KMS-11 (cell line): ENCODE measurements around the gene NRP1.

Experiments
- H2AFZ ChIP-seq: fragments of 200-600 bp; sonication (generic); 2 replicates; pipeline ENCODE4 v1.6.1; 2016; ENCODE audit warnings: antibody characterized with exemption, mixed run types, low read depth
- H3K27ac ChIP-seq: fragments of 200-600 bp; sonication (generic); 2 replicates; pipeline ENCODE4 v1.6.1; 2016; ENCODE audit warnings: mild to moderate bottlenecking, mixed run types
- H3K27me3 ChIP-seq: fragments of 200-600 bp; sonication (generic); 2 replicates; pipeline ENCODE4 v1.6.1; 2017; ENCODE audit warnings: mild to moderate bottlenecking, low read depth, mixed run types, moderate library complexity; ENCODE audit not compliant: insufficient read depth
- H3K36me3 ChIP-seq: fragments of 200-600 bp; sonication (generic); 2 replicates; pipeline ENCODE4 v1.6.1; 2017; ENCODE audit warnings: mild to moderate bottlenecking, mixed run types; ENCODE audit not compliant: insufficient read depth
- H3K4me1 ChIP-seq: fragments of 200-600 bp; sonication (generic); 2 replicates; pipeline ENCODE4 v1.6.1; 2016; ENCODE audit warnings: mild to moderate bottlenecking, low read depth, mixed run types; ENCODE audit not compliant: poor library complexity, severe bottlenecking
- H3K4me2 ChIP-seq: fragments of 200-600 bp; sonication (generic); 2 replicates; pipeline ENCODE4 v1.7.0; 2016; ENCODE audit warnings: mild to moderate bottlenecking, mixed run types
- H3K4me3 ChIP-seq: fragments of 200-600 bp; sonication (generic); IDR thresholded peaks from 2 replicates; pipeline ENCODE4 v1.6.1; 2017; ENCODE audit warnings: low read depth, low read length, mixed read lengths; ENCODE audit not compliant: insufficient read depth
- H3K79me2 ChIP-seq: fragments of 200-600 bp; sonication (generic); 2 replicates; pipeline ENCODE4 v1.6.1; 2016; ENCODE audit warnings: low read depth, mixed run types; ENCODE audit not compliant: insufficient read depth
- H3K9ac ChIP-seq: fragments of 200-600 bp; sonication (generic); 2 replicates; pipeline ENCODE4 v1.6.1; 2016; ENCODE audit warnings: mild to moderate bottlenecking, mixed run types
- H4K20me1 ChIP-seq: fragments of 200-600 bp; sonication (generic); 2 replicates; pipeline ENCODE4 v1.6.1; 2016; ENCODE audit warnings: mild to moderate bottlenecking, mixed run types; ENCODE audit not compliant: insufficient read depth
- TF ChIP-seq, protein P1 (sequence below): fragments of 200-600 bp; sonication (generic); conservative IDR thresholded peaks from 2 replicates; pipeline ENCODE4 v1.6.1; 2017; ENCODE audit warnings: low read depth, mild to moderate bottlenecking, antibody characterized with exemption, low read length, moderate library complexity, mixed read lengths

NRP1 gene

DNA sequence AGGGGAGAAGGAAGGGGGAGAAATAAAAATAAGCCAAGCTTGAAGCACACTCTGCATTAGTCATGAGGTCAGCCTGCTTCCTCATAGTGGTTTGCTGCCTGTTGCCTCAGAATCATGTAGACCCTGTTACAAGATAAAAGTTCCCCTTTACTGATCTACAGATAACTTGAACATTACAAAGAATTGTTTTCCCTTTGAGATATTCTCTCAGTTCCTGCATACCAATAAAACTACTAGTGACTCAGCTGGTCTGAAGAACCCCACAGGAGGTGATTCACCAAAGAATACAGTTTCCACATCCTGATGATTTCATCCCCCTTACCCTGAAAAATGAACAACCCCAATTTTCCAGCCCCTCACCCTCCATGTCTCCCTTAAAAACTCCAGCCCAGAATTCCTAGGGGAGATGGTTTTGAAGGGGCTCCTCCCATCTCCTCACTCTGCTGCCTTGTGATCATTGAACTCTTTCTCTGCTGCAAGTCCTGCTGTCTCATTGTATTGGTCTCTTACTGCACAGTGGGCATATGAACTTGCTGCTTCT, 31.5 kb upstream of the NRP1 start:
- H3K79me2 ChIP-seq = no peaks in the 10 kb centered on the region
- TF ChIP-seq, protein P1, sequence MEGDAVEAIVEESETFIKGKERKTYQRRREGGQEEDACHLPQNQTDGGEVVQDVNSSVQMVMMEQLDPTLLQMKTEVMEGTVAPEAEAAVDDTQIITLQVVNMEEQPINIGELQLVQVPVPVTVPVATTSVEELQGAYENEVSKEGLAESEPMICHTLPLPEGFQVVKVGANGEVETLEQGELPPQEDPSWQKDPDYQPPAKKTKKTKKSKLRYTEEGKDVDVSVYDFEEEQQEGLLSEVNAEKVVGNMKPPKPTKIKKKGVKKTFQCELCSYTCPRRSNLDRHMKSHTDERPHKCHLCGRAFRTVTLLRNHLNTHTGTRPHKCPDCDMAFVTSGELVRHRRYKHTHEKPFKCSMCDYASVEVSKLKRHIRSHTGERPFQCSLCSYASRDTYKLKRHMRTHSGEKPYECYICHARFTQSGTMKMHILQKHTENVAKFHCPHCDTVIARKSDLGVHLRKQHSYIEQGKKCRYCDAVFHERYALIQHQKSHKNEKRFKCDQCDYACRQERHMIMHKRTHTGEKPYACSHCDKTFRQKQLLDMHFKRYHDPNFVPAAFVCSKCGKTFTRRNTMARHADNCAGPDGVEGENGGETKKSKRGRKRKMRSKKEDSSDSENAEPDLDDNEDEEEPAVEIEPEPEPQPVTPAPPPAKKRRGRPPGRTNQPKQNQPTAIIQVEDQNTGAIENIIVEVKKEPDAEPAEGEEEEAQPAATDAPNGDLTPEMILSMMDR = no peak
- no peaks in the 10 kb centered on the region for H4K20me1 ChIP-seq
- H3K36me3 ChIP-seq = no peaks in the 10 kb centered on the region
- H3K4me3 ChIP-seq = no peak overlapping the region
- no peaks in the 10 kb centered on the region for H3K4me1 ChIP-seq
- H3K4me2 ChIP-seq = no peak overlapping the region
- no peak overlapping the region for H2AFZ ChIP-seq
- H3K27ac ChIP-seq = no peak overlapping the region
- H3K27me3 ChIP-seq = no peaks in the 10 kb centered on the region
- H3K9ac ChIP-seq = no peak overlapping the region

DNA sequence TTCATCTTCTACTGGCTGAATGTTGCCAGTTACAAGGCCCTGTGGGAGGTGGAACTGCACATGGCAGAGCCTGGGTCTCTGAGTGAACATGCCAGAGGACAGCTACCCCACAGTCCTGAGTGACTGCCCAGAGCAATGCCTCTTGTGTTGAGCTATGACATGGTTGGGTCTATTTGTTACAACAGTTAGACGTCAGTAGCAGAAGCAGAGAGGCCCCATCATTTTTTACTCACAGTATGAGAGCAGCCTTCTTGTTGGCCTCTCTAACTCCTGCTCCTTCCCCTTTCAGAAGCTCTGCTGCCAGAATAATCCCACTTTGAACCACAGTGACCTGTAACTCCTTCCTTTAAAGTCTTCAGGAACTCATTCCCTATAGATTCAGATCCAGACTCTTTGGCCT, 30.8 kb upstream of the NRP1 start:
- Histone ChIP-seq H3K27ac (no peak overlapping the region), H3K36me3 (no peaks in the 10 kb centered on the region), H3K4me2 (no peak overlapping the region), H4K20me1 (no peaks in the 10 kb centered on the region), H3K4me3 (no peak overlapping the region), H3K4me1 (no peaks in the 10 kb centered on the region), H2AFZ (no peak overlapping the region), H3K27me3 (no peaks in the 10 kb centered on the region), H3K9ac (no peak overlapping the region), H3K79me2 (no peaks in the 10 kb centered on the region)
- TF ChIP-seq, protein P1 = no peak

DNA sequence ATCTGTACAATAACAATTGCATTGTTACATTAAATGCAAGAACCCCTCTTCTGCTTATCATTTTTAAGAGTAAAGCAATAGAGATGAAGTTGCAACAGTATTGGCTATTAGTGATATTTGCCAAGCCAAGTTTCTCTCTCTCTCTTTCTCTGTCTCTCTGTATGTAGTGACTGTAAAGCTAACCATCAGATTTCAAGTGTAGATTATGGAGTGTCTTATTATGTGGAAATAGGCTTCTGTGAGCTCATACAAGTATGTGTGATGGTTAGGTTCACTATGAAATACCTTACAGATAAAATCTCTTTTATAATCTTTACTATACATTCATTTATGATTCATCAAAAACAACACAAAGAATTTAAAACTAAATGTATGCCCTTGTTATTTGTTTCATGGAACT, 28.6 kb upstream of the NRP1 start:
- H3K36me3 ChIP-seq = no peaks in the 10 kb centered on the region
- H3K4me1 ChIP-seq = no peaks in the 10 kb centered on the region
- no peak overlapping the region for H3K4me3 ChIP-seq
- no peak overlapping the region for H2AFZ ChIP-seq
- no peaks in the 10 kb centered on the region for H4K20me1 ChIP-seq
- no peak overlapping the region for H3K9ac ChIP-seq
- H3K4me2 ChIP-seq = no peak overlapping the region
- no peaks in the 10 kb centered on the region for H3K79me2 ChIP-seq
- H3K27ac ChIP-seq = no peak overlapping the region
- TF ChIP-seq, protein P1 = no peak
- H3K27me3 ChIP-seq = no peaks in the 10 kb centered on the region

DNA sequence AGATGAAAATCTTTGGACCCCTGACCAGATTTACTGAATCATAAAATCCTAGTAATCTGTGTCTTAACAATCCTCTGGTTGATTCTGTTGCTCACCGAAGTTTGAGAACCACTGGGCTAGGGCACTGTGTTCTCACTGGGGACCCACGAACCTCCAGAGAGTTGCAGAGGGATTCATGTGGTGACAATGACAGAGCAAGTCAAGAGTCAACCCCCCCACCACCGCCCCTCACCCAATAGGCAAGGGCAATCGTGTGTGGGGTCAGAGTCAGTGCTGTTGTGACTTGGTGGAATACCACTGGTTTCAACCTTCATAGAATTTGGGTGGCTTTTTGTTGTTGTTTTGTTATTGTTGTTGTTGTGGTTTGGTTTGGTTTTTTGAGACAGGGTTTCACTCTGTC, 23.5 kb upstream of the NRP1 start:
- H3K27me3 ChIP-seq = no peaks in the 10 kb centered on the region
- no peaks in the 10 kb centered on the region for H3K4me1 ChIP-seq
- no peaks in the 10 kb centered on the region for H3K36me3 ChIP-seq
- no peak overlapping the region for H3K4me2 ChIP-seq
- H3K9ac ChIP-seq = no peak overlapping the region
- TF ChIP-seq, protein P1 = no peak
- no peak overlapping the region for H2AFZ ChIP-seq
- H3K27ac ChIP-seq = no peak overlapping the region
- no peak overlapping the region for H3K4me3 ChIP-seq
- H4K20me1 ChIP-seq = no peaks in the 10 kb centered on the region
- H3K79me2 ChIP-seq = no peaks in the 10 kb centered on the region
